Upper lobe of right lung (tissue), 1 donor: ENCODE results near the gene ZBTB38. TPM values are rescaled to one million over a fixed set of nuclear protein-coding genes. Genes with fewer than 3 reads are reported as not detected.
A peak's percentile ranks its signal among the peaks of the same experiment; 100 is the strongest.

Source experiments
- ATAC-seq: fragments of 200-7000 bp; cut with Tn5 transposase; one replicate; pipeline ENCODE4 v1.9.1; 2020; ENCODE audit warnings: mild to moderate bottlenecking, moderate library complexity
- DNase-seq: peaks from one replicate; pipeline ENCODE4 v3.0.0-alpha.2; 2020
- H3K27ac ChIP-seq: fragments of 200-600 bp; one replicate; pipeline ENCODE4 v1.8.0; 2022
- H3K27me3 ChIP-seq: fragments of 200-600 bp; one replicate; pipeline ENCODE4 v1.8.0; 2022; ENCODE audit warnings: mild to moderate bottlenecking
- H3K36me3 ChIP-seq: fragments of 200-600 bp; one replicate; pipeline ENCODE4 v1.8.0; 2022
- H3K4me1 ChIP-seq: fragments of 200-600 bp; one replicate; pipeline ENCODE4 v1.8.0; 2022
- H3K4me3 ChIP-seq: fragments of 200-600 bp; one replicate; pipeline ENCODE4 v1.8.0; 2022; ENCODE audit warnings: mild to moderate bottlenecking
- H3K9me3 ChIP-seq: fragments of 200-600 bp; one replicate; pipeline ENCODE4 v1.8.0; 2022
- intact Hi-C: fragments of 100-400 bp; cut with DNase I; formaldehyde crosslinking; loops from one replicate; pipeline ENCODE4 v1.11.0; 2022
- total RNA-seq: library from RNA; stranded (reverse); fragmentation: NEBNext Ultra II Directional; extraction: Animal tissue kit (Norgen Biotek cat#: 25700); gene quantifications from one replicate; pipeline ENCODE4 v1.2.1, GENCODE V29; 2021
- TF ChIP-seq, protein P1 (sequence below): fragments of 200-600 bp; IDR thresholded peaks from one replicate; pipeline ENCODE4 v1.8.0; 2022; ENCODE audit warnings: antibody characterized with exemption
- donor health status: DM: no; HTN: yes; CAD: no; lungs with severe emphysema.

The ZBTB38 gene
- total RNA-seq, 1 donor from 2014 or later: 118 TPM

DNA sequence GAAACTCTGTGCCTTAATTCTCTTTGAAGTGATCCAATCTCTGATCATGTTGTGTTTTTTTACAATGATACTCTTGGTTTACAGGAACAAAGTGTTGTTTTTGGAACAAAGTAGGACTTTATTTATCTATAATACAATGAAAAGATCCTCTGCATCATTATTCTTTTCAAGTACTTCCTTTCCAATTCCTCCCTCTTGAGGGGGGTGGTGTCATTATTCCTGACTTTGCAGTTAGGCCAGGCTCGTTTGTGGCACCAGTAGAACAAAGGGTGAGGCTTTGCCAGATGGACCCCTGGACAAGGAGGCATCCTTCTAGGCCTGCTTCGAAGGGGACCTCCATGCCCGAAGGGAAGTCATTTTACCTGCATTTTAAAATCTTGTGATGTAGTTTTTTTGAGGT is 41.7 kb upstream of the ZBTB38 start:
- intact Hi-C loops: no loop called here
- TF ChIP-seq, protein P1, sequence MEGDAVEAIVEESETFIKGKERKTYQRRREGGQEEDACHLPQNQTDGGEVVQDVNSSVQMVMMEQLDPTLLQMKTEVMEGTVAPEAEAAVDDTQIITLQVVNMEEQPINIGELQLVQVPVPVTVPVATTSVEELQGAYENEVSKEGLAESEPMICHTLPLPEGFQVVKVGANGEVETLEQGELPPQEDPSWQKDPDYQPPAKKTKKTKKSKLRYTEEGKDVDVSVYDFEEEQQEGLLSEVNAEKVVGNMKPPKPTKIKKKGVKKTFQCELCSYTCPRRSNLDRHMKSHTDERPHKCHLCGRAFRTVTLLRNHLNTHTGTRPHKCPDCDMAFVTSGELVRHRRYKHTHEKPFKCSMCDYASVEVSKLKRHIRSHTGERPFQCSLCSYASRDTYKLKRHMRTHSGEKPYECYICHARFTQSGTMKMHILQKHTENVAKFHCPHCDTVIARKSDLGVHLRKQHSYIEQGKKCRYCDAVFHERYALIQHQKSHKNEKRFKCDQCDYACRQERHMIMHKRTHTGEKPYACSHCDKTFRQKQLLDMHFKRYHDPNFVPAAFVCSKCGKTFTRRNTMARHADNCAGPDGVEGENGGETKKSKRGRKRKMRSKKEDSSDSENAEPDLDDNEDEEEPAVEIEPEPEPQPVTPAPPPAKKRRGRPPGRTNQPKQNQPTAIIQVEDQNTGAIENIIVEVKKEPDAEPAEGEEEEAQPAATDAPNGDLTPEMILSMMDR: no peak
- Histone ChIP-seq H3K4me3 (no peak overlapping the region), H3K9me3 (no peaks in the 10 kb centered on the region), H3K36me3 (no peaks in the 10 kb centered on the region), H3K27me3 (no peaks in the 10 kb centered on the region), H3K27ac (no peak overlapping the region), H3K4me1 (no peaks in the 10 kb centered on the region)
- ATAC-seq (no peak), DNase-seq (no peak)

DNA sequence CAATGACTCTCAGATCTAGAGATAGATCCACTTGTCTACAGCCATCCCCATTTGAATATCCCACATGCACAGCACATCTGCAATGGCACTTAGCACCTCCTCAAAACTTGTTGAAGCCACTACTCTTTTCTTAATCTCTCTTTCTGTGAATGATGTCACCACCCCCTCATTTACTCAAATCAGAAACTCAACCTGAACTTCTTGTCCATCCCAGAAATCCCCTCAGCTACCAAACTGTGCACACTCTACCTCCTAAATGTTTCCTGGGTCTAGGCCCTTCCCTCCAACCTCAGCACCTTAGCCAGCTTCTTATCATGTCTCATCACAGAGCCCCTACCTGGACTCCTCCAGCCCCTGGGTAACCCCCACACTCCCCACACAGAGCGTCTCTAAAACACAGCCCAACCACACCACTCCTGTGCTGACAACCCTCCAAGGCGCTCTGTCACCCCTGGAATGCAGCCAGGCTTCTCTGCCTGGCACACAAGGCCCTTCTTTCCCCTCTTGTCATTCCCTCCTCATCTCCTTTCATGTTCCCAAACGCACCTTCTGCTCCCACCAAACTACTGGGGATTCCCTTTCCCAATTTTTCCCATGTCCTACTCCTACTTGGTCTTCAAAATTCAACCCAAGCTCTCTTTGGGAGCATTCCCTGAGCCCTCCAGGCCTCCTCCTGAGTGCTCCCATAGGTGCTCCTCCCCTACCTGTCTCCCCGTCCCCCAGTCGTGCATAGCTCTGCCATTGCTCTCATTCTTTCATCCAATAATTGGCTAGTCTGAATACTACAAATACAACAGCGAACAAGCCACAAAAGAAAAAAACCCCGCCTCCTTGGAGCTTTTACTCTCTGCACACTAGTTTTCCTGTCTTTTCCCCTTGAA is 39.8 kb upstream of the ZBTB38 start:
- H3K4me1 ChIP-seq: no peaks in the 10 kb centered on the region
- no peak overlapping the region for H3K4me3 ChIP-seq
- intact Hi-C loops: no loop called here
- TF ChIP-seq, protein P1: no peak
- DNase-seq (no peak), ATAC-seq (peak; percentile 17)
- no peaks in the 10 kb centered on the region for H3K36me3 ChIP-seq
- H3K9me3 ChIP-seq: no peaks in the 10 kb centered on the region
- no peaks in the 10 kb centered on the region for H3K27me3 ChIP-seq
- no peak overlapping the region for H3K27ac ChIP-seq

- no peak overlapping the region for H3K27ac ChIP-seq
- TF ChIP-seq, protein P1: no peak
- no peak overlapping the region for H3K4me3 ChIP-seq
- intact Hi-C loops: no loop called here
- DNase-seq (no peak), ATAC-seq (no peak)
- no peaks in the 10 kb centered on the region for H3K27me3 ChIP-seq
- no peaks in the 10 kb centered on the region for H3K4me1 ChIP-seq
- H3K9me3 ChIP-seq: no peaks in the 10 kb centered on the region
- no peaks in the 10 kb centered on the region for H3K36me3 ChIP-seq
Measured at GRCh38 chr3:141330235-141330634, 38.1 kb upstream of the ZBTB38 start.

DNA sequence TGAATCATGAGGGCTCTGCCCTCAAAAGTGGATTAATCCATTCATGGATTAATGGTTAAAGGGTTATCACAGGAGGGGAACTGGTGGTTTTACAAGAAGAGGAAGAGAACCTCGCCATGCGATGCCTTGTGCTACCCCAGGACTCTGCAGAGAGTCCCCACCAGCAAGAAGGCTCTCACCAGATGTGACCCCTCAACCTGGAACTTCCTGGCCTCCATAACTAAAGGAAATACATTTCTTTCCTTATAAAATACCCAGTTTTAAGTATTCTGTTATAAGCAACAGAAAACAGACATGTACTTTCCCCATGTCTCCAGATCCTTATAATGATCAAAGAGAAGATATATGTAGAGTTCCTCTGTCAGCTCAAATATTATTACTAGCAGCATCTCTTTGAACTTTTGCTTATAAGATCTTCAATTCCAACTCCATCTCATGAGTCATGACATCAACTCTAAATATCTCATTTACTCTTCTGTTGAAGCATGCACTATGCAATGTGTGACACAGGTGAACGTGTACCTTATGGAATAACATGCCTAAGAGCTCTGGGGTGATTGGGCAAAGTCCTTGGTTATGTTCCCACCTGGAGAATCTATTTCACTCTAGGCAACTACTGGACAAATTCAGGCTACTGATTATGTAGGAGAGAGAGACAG is 37.5 kb upstream of the ZBTB38 start:
- Histone ChIP-seq H3K36me3 (no peaks in the 10 kb centered on the region), H3K9me3 (no peaks in the 10 kb centered on the region), H3K4me3 (no peak overlapping the region), H3K27me3 (no peaks in the 10 kb centered on the region), H3K27ac (no peak overlapping the region), H3K4me1 (no peaks in the 10 kb centered on the region)
- ATAC-seq: no peak
- no peak for DNase-seq
- TF ChIP-seq, protein P1: no peak
- intact Hi-C loops: no loop called here

GRCh38 chr3:141331377-141332318 is 36.7 kb upstream of the ZBTB38 start:
- H3K27ac ChIP-seq: no peak overlapping the region
- DNase-seq: no peak

More at GRCh38 chr3:141331377-141332318, 36.7 kb upstream of the ZBTB38 start:
- Histone ChIP-seq H3K9me3 (no peaks in the 10 kb centered on the region), H3K27me3 (no peaks in the 10 kb centered on the region), H3K4me1 (no peaks in the 10 kb centered on the region), H3K36me3 (no peaks in the 10 kb centered on the region), H3K4me3 (no peak overlapping the region)
- intact Hi-C loops: no loop called here
- peak; percentile 53 for ATAC-seq
- TF ChIP-seq, protein P1: no peak
